DOHH2 (cell line): ENCODE data around the gene CTPS1.

Experiments
- H3F3A ChIP-seq: fragments of 200-600 bp; sonication (generic), shearing (Covaris generic); 2 replicates; pipeline ENCODE4 v1.6.0; 2016; ENCODE audit warnings: antibody characterized with exemption, mild to moderate bottlenecking; ENCODE audit not compliant: control insufficient read depth, insufficient read depth
- H3K27ac ChIP-seq: fragments of 200-600 bp; sonication (generic); 2 replicates; pipeline ENCODE4 v1.5.1; 2014; ENCODE audit warnings: low read depth, mild to moderate bottlenecking, low read length, moderate library complexity
- H3K27me3 ChIP-seq: fragments of 200-600 bp; sonication (generic); 2 replicates; pipeline ENCODE4 v1.6.1; 2014; ENCODE audit warnings: mild to moderate bottlenecking, low read length, mixed read lengths; ENCODE audit not compliant: control insufficient read depth
- H3K36me3 ChIP-seq: fragments of 200-600 bp; sonication (generic); 2 replicates; pipeline ENCODE4 v1.6.1; 2014; ENCODE audit warnings: mild to moderate bottlenecking, low read length, moderate library complexity, mixed read lengths; ENCODE audit not compliant: control insufficient read depth
- H3K4me1 ChIP-seq: fragments of 200-600 bp; sonication (generic); 2 replicates; pipeline ENCODE4 v1.6.1; 2014; ENCODE audit warnings: mild to moderate bottlenecking, low read length, mixed read lengths; ENCODE audit not compliant: control insufficient read depth
- H3K4me2 ChIP-seq: fragments of 200-600 bp; sonication (generic); 2 replicates; pipeline ENCODE4 v1.6.0; 2014; ENCODE audit warnings: mild to moderate bottlenecking, low read length, moderate library complexity
- H3K4me3 ChIP-seq: fragments of 200-600 bp; sonication (generic); 2 replicates; pipeline ENCODE4 v1.5.1; 2014; ENCODE audit warnings: mild to moderate bottlenecking, low read length, mixed read lengths
- H3K79me2 ChIP-seq: fragments of 200-600 bp; sonication (generic); 2 replicates; pipeline ENCODE4 v1.6.1; 2014; ENCODE audit warnings: mild to moderate bottlenecking, low read length, mixed read lengths; ENCODE audit not compliant: control insufficient read depth
- H3K9me2 ChIP-seq: fragments of 200-600 bp; sonication (generic); replicated peaks from 2 replicates; pipeline ENCODE4 v1.6.1; 2014; ENCODE audit warnings: mild to moderate bottlenecking, low read length, mixed read lengths; ENCODE audit not compliant: control insufficient read depth
- H3K9me3 ChIP-seq: fragments of 200-600 bp; sonication (generic); 2 replicates; pipeline ENCODE4 v1.6.1; 2014; ENCODE audit warnings: antibody characterized with exemption, low read length, mixed read lengths; ENCODE audit not compliant: control insufficient read depth, insufficient read depth
- H4K20me1 ChIP-seq: fragments of 200-600 bp; sonication (generic); 2 replicates; pipeline ENCODE4 v1.6.0; 2014; ENCODE audit warnings: low read depth, mild to moderate bottlenecking, antibody characterized with exemption, low read length, moderate library complexity; ENCODE audit not compliant: control insufficient read depth, insufficient read depth
- CTCF ChIP-seq: fragments of 200-600 bp; sonication (generic); IDR thresholded peaks from one replicate; pipeline ENCODE4 v1.5.1; 2014; ENCODE audit warnings: antibody characterized with exemption, mild to moderate bottlenecking, low read depth, low read length; ENCODE audit not compliant: poor library complexity, severe bottlenecking
- EZH2phosphoT487 ChIP-seq: fragments of 200-600 bp; sonication (generic); IDR thresholded peaks from 2 replicates; pipeline ENCODE4 v1.6.1; 2017; ENCODE audit warnings: borderline replicate concordance, mild to moderate bottlenecking, antibody characterized with exemption, low read length, moderate library complexity, mixed read lengths

The CTPS1 gene

GRCh38 chr1:41020109-41020576 lies 40.6 kb downstream of the CTPS1 start:
- Histone ChIP-seq H3K9me2 (no peaks in the 10 kb centered on the region), H3F3A (peaks cover 18% of the 10 kb centered on the region), H3K27ac (no peak overlapping the region), H3K4me1 (no peaks in the 10 kb centered on the region), H3K4me3 (no peak overlapping the region), H3K4me2 (no peak overlapping the region), H3K36me3 (peaks cover 36% of the 10 kb centered on the region), H3K79me2 (no peaks in the 10 kb centered on the region), H3K27me3 (no peaks in the 10 kb centered on the region), H3K9me3 (no peaks in the 10 kb centered on the region), H4K20me1 (peaks cover 8% of the 10 kb centered on the region; the same call in 1 of the 2 replicates)
- no peak for TF ChIP-seq CTCF
- TF ChIP-seq EZH2phosphoT487, result no peak

- peaks cover 31% of the 10 kb centered on the region for H3K36me3 ChIP-seq
- H3K27me3 ChIP-seq, result no peaks in the 10 kb centered on the region
- H3K4me1 ChIP-seq, result no peaks in the 10 kb centered on the region
- peaks cover 6% of the 10 kb centered on the region; the same call in 1 of the 2 replicates for H4K20me1 ChIP-seq
- no peak overlapping the region for H3K27ac ChIP-seq
- no peaks in the 10 kb centered on the region for H3K9me2 ChIP-seq
- no peaks in the 10 kb centered on the region for H3K79me2 ChIP-seq
- H3K4me2 ChIP-seq, result no peak overlapping the region
- H3F3A ChIP-seq, result peaks cover 18% of the 10 kb centered on the region
- H3K9me3 ChIP-seq, result no peaks in the 10 kb centered on the region
- TF ChIP-seq EZH2phosphoT487 (no peak), CTCF (no peak)
- H3K4me3 ChIP-seq, result no peak overlapping the region
Measured at GRCh38 chr1:41020654-41021053, 41.2 kb downstream of the CTPS1 start.

DNA sequence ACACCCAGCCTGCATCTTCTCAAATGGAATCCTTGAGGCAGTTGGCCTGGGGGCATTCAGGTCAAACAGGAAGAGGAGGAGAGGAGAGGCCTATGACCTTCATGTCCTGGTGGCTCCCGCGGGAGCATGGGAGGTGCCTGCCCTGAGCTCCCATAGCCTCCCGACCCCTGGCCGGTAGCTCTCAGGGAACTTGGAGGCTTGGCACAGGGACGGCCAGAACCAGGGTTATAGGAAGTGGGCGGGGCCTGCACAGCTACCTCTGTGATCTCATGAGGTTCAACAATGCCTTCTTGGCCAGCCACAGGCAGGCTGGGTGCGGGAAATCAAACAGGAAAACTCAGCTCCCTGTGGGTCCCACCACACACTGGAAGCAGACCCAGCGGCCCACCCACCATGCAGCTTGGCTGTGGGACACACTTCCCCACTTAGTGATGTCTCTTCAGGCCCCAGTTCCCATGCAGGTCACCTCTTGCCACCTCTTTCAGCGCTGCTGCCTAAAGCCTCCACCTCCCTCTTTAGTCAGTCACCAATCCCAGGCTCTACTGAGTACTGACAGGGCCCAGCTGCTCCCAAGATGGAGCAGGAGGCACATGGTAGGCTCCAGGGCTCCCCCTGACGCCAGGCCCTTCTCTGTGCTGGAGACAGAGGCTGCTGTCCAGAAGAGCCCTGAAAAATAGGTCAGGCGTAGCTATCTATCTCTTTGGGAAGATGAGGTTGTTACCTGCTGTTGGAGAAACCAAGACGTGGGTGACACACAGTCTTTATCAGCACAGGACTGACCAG lies 42.2 kb downstream of the CTPS1 start, which contains the start of gene SLFNL1:
SLFNL1 (minus strand) TSS at position 200 of the 783 bp plus-strand sequence. CDS start 1,065 bp downstream, outside the sequence.
- Histone ChIP-seq H3F3A (peaks cover 18% of the 10 kb centered on the region), H3K4me2 (no peak within 1 kb of the TSS), H3K27me3 (no peaks in the 10 kb centered on the region), H3K4me1 (peaks cover 8% of the 10 kb centered on the region), H4K20me1 (peaks cover 6% of the 10 kb centered on the region; the same call in 1 of the 2 replicates), H3K79me2 (no peaks in the 10 kb centered on the region), H3K9me3 (no peaks in the 10 kb centered on the region), H3K27ac (no peak within 1 kb of the TSS), H3K4me3 (no peak within 1 kb of the TSS), H3K9me2 (no peaks in the 10 kb centered on the region), H3K36me3 (peaks cover 31% of the 10 kb centered on the region)
- TF ChIP-seq CTCF (no peak), EZH2phosphoT487 (no peak)
